Caco-2 (cell line): ENCODE results near the gene ESD. TPM values are rescaled to one million over a fixed set of nuclear protein-coding genes. Genes with fewer than 3 reads are reported as not detected.

Source experiments
- BruUV-seq: library from RNA; stranded (reverse); fragments of 400-500 nt; replicated peaks from 2 replicates; lab custom pipeline; 2021; lab: Mats Ljungman, UMichigan
- CTCF ChIA-PET: fragments of 300-600 bp; sonication (Branson Sonifier 250); formaldehyde crosslinking; loops from one replicate; lab custom pipeline; 2022; ENCODE audit warnings: antibody characterized with exemption; lab: Charles Lee
- POLR2A ChIA-PET: fragments of 300-600 bp; sonication (Branson Sonifier 250); formaldehyde crosslinking; loops from one replicate; lab custom pipeline; 2022; ENCODE audit warnings: antibody characterized with exemption; lab: Charles Lee
- DNase-seq, 2 experiments: peaks; one replicate each; pipeline versions ENCODE4 v3.0.0 to v3.0.0-alpha.2; 2020 to 2022
- H3K27me3 ChIP-seq: replicated peaks from 2 replicates; pipeline ENCODE4 v1.6.0; 2011; ENCODE audit warnings: low read length; ENCODE audit not compliant: control insufficient read depth, insufficient read depth
- H3K36me3 ChIP-seq: 2 replicates; pipeline ENCODE4 v1.5.1; 2011; ENCODE audit warnings: low read length; ENCODE audit not compliant: control insufficient read depth, insufficient read depth
- H3K4me1 ChIP-seq: fragments of 250-450 bp; sonication (Bioruptor Pico); 2 replicates; pipeline ENCODE4 v1.5.1; 2020; ENCODE audit warnings: mild to moderate bottlenecking
- H3K4me3 ChIP-seq: 2 replicates; pipeline ENCODE4 v1.5.1; 2011; ENCODE audit warnings: low read depth, mild to moderate bottlenecking, control low read depth, low read length
- H3K9me3 ChIP-seq: fragments of 250-450 bp; sonication (Bioruptor Pico); 2 replicates; pipeline ENCODE4 v1.5.1; 2020; ENCODE audit warnings: mild to moderate bottlenecking, moderate library complexity
- H3K27ac Mint-ChIP-seq: one replicate; pipeline ENCODE4 v1.8.0; 2022; ENCODE audit warnings: mixed read lengths; ENCODE audit not compliant: unreplicated experiment
- H3K27me3 Mint-ChIP-seq: one replicate; pipeline ENCODE4 v1.8.0; 2022; ENCODE audit warnings: mixed read lengths; ENCODE audit not compliant: insufficient read depth, unreplicated experiment
- H3K36me3 Mint-ChIP-seq: one replicate; pipeline ENCODE4 v1.8.0; 2022; ENCODE audit warnings: mild to moderate bottlenecking, mixed read lengths; ENCODE audit not compliant: insufficient read depth, unreplicated experiment
- H3K4me1 Mint-ChIP-seq: one replicate; pipeline ENCODE4 v1.8.0; 2022; ENCODE audit warnings: low read depth, mixed read lengths; ENCODE audit not compliant: unreplicated experiment
- H3K4me3 Mint-ChIP-seq: one replicate; pipeline ENCODE4 v1.8.0; 2022; ENCODE audit warnings: mild to moderate bottlenecking, moderate library complexity, mixed read lengths; ENCODE audit not compliant: unreplicated experiment
- H3K9me3 Mint-ChIP-seq: one replicate; pipeline ENCODE4 v1.8.0; 2022; ENCODE audit warnings: mixed read lengths; ENCODE audit not compliant: unreplicated experiment
- CTCF ChIP-seq, 2 experiments: fragments of 200-600 bp in 1 of 2; IDR thresholded peaks; 1 replicate in 1 of 2; 2 replicates in 1 of 2; pipeline versions ENCODE4 v1.5.1 to v1.8.0; 2011 to 2022; ENCODE audit warnings: antibody characterized with exemption in 1 of 2, control low read depth in 1 of 2, inconsistent platforms in 1 of 2, low read depth in 1 of 2, low read length in 1 of 2, mild to moderate bottlenecking in 1 of 2, moderate library complexity in 1 of 2; ENCODE audit not compliant: insufficient read depth in 1 of 2, severe bottlenecking in 1 of 2, unreplicated experiment in 1 of 2
- intact Hi-C: fragments of 100-400 bp; cut with micrococcal nuclease; formaldehyde crosslinking; loops from one replicate; pipeline ENCODE4 v1.10.0; 2022; ENCODE audit not compliant: unreplicated experiment
- total RNA-seq: library from RNA; stranded (reverse); gene quantifications from 2 replicates; pipeline ENCODE4 v1.2.3, GENCODE V29; 2022

ESD gene
- total RNA-seq, 1 experiment from 2014 or later = 119 TPM

DNA sequence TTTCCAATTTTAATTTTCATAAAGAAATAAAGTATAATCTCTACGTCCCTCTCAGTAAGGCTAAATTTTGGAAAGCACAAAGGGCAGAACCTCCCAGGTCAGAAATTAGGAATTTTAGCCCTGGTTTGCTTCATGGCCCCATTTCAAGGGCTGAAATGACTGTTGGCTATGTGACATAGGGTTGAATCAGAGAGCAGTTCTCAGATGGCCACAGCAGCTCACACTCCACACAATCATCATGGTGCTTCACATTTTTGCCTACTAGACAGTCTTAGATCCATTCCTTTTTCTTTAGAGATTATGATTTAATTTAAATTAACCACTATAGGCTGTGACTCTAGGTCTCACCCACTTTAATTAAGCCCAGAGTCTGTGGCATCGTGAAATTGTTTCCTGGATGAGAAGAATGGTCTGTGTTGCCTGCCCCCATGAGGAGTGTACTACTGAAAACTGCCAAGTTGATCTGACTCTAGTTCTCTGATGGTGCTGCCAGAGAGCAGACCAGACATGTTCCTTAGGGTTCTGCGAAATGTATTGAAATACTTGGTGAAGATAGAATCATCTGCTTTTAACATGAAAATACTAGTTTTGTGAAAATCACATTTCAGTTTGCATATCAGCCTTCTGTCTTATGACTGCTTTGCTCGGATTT lies 57.4 kb downstream of the ESD start:
- no peaks in the 10 kb centered on the region for H3K4me1 Mint-ChIP-seq
- no peaks in the 10 kb centered on the region for H3K9me3 Mint-ChIP-seq
- no peaks in the 10 kb centered on the region for H3K27me3 ChIP-seq
- CTCF ChIA-PET = no interaction called here
- H3K9me3 ChIP-seq = no peaks in the 10 kb centered on the region
- DNase-seq = no peak
- no peaks in the 10 kb centered on the region for H3K27me3 Mint-ChIP-seq
- peaks cover 35% of the 10 kb centered on the region for H3K36me3 Mint-ChIP-seq
- H3K36me3 ChIP-seq = peaks cover 3% of the 10 kb centered on the region
- H3K4me3 ChIP-seq = no peak overlapping the region
- intact Hi-C loops = no loop called here
- no TSS peak for BruUV-seq
- no peak overlapping the region for H3K4me3 Mint-ChIP-seq
- TF ChIP-seq CTCF (IDR thresholded peaks at IDR 0.05; ENCODE audit: insufficient read depth in 1 of 2, low read depth in 1 of 2, low read length in 1 of 2, severe bottlenecking in 1 of 2, unreplicated experiment in 1 of 2) = no peak
- POLR2A ChIA-PET = no interaction called here
- no peaks in the 10 kb centered on the region for H3K4me1 ChIP-seq
- no peak overlapping the region for H3K27ac Mint-ChIP-seq

DNA sequence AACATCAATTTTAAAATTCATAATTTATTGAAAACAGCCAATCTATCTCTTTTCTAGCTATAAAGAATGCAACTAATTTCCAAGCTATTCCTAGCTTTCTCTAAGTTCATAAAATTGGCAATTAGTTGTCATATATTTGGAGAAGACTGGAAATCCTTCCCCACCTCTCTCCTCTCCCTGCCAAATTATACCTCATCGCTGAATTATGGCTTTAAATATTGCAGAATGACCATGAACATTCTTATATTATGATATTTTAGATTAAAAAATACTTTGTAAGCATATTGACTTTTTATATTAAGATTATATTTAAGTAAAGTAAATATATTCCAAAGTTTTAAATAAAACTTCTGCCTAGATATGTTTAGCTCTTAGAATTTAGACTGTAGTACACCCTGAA lies 58.2 kb downstream of the ESD start:
- CTCF ChIA-PET = interaction anchor here (0.5 kb wide), 1 partner anchor 350 kb away, joined by 3 read pairs; no protein-coding TSS in a partner anchor
- H3K4me1 Mint-ChIP-seq = no peaks in the 10 kb centered on the region
- no peak overlapping the region for H3K4me3 ChIP-seq
- POLR2A ChIA-PET = no interaction called here
- no peaks in the 10 kb centered on the region for H3K27me3 Mint-ChIP-seq
- no peaks in the 10 kb centered on the region for H3K9me3 Mint-ChIP-seq
- peaks cover 3% of the 10 kb centered on the region; the same call in 1 of the 2 replicates for H3K36me3 ChIP-seq
- H3K27ac Mint-ChIP-seq = no peak overlapping the region
- no peak for TF ChIP-seq CTCF (IDR thresholded peaks at IDR 0.05; ENCODE audit: insufficient read depth in 1 of 2, low read depth in 1 of 2, low read length in 1 of 2, severe bottlenecking in 1 of 2, unreplicated experiment in 1 of 2)
- intact Hi-C loops = no loop called here
- no TSS peak for BruUV-seq
- no peaks in the 10 kb centered on the region for H3K27me3 ChIP-seq
- H3K4me3 Mint-ChIP-seq = no peak overlapping the region
- DNase-seq = no peak
- no peaks in the 10 kb centered on the region for H3K9me3 ChIP-seq
- H3K4me1 ChIP-seq = no peaks in the 10 kb centered on the region
- H3K36me3 Mint-ChIP-seq = peaks cover 36% of the 10 kb centered on the region

GRCh38 chr13:46738055-46738454 lies 58.9 kb downstream of the ESD start:
- intact Hi-C loops = no loop called here
- no peaks in the 10 kb centered on the region for H3K9me3 Mint-ChIP-seq
- no peaks in the 10 kb centered on the region for H3K27me3 ChIP-seq

More at GRCh38 chr13:46738055-46738454, 58.9 kb downstream of the ESD start:
- CTCF ChIA-PET = no interaction called here
- Mint-ChIP-seq H3K27ac (no peak overlapping the region), H3K4me3 (no peak overlapping the region), H3K4me1 (no peaks in the 10 kb centered on the region), H3K36me3 (peaks cover 30% of the 10 kb centered on the region), H3K27me3 (no peaks in the 10 kb centered on the region)
- POLR2A ChIA-PET = no interaction called here
- H3K9me3 ChIP-seq = no peaks in the 10 kb centered on the region
- TF ChIP-seq CTCF (IDR thresholded peaks at IDR 0.05; ENCODE audit: insufficient read depth in 1 of 2, low read depth in 1 of 2, low read length in 1 of 2, severe bottlenecking in 1 of 2, unreplicated experiment in 1 of 2) = no peak
- no peak overlapping the region for H3K4me3 ChIP-seq
- BruUV-seq = no TSS peak
- H3K36me3 ChIP-seq = peaks cover 3% of the 10 kb centered on the region; the same call in 1 of the 2 replicates
- no peak for DNase-seq
- no peaks in the 10 kb centered on the region for H3K4me1 ChIP-seq
